ENCODE results near the gene EMD.

EMD gene

GRCh38 chrX:154426916-154427770 lies 48.0 kb downstream of the EMD start:
- no peak for DNase-seq (ENCODE audit: low read depth in 2 of 2)
- TF ChIP-seq CTCF (IDR thresholded peaks at IDR 0.05; ENCODE audit: low read depth, low read length): no peak
- no peak overlapping the region for H3K4me3 ChIP-seq (replicated peaks in 1 of 2; ENCODE audit: low read depth in 2 of 2, low read length in 2 of 2)

GRCh38 chrX:154428176-154429171 lies 49.4 kb downstream of the EMD start, which contains the start of gene ATP6AP1:
Gene ATP6AP1 (plus strand): TSS chrX:154428677. CDS start chrX:154428693, 16 bp downstream.
- no peak for TF ChIP-seq CTCF (IDR thresholded peaks at IDR 0.05; ENCODE audit: low read depth, low read length)
- peak within 1 kb of the TSS; percentile 69 to 73 for H3K4me3 ChIP-seq (replicated peaks in 1 of 2; ENCODE audit: low read depth in 2 of 2, low read length in 2 of 2)
- peak; percentile 94 to 96 for DNase-seq (ENCODE audit: low read depth in 2 of 2)

DNA sequence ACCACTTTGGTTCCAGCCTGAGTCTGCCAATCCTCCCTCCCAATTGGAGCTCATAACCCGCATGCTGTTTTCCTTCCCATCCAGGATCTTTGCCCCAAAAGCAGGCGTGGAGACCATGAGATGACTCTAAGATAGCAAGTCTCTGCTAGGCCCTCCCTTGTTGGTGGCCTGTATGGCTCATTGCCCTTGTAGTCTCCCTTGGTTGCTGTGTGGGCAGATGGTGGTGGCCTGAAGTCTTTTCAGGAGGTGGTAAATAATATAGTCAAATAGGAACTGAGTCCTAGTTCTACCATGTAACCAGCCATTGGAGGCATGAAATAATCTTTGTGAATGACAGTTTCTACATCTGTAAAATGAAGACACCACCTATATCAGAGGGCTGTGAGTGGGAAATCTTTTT lies 50.6 kb downstream of the EMD start:
- DNase-seq (ENCODE audit: low read depth in 2 of 2): no peak
- TF ChIP-seq CTCF (IDR thresholded peaks at IDR 0.05; ENCODE audit: low read depth, low read length): no peak
- H3K4me3 ChIP-seq (replicated peaks in 1 of 2; ENCODE audit: low read depth in 2 of 2, low read length in 2 of 2): peak overlapping the region; percentile 69 to 73

- H3K4me3 ChIP-seq (replicated peaks in 1 of 2; ENCODE audit: low read depth in 2 of 2, low read length in 2 of 2): no peak overlapping the region
- TF ChIP-seq CTCF (IDR thresholded peaks at IDR 0.05; ENCODE audit: low read depth, low read length): no peak
- DNase-seq (ENCODE audit: low read depth in 2 of 2): no peak
Measured at GRCh38 chrX:154430479-154430878, 51.4 kb downstream of the EMD start.

DNA sequence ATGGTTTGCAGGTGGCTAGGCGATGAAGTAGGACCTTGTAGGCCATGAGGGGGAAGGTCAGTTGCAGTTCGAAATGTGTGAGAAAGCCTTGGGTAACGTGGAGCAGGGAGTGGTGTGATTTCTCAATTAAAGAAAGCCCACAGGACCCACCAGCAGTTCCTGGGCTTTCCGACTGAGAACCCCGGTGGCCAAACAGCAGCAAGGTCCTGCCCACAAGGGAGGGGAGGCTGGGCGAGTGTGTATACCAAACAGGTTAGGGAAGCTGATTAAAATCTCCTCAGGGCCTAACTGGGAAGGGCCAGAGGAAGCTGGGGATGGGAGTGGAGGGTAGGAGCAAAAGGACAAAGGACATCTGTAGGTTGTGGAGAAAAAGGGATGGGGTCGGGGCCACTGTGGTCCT lies 51.8 kb downstream of the EMD start:
- DNase-seq (ENCODE audit: low read depth in 2 of 2): no peak
- no peak overlapping the region for H3K4me3 ChIP-seq (replicated peaks in 1 of 2; ENCODE audit: low read depth in 2 of 2, low read length in 2 of 2)
- TF ChIP-seq CTCF (IDR thresholded peaks at IDR 0.05; ENCODE audit: low read depth, low read length): no peak
